NCI-H2227 (cell line): Measurements from ENCODE around the gene RRAGC.
A peak's percentile ranks its signal among the peaks of the same experiment; 100 is the strongest.
"Not testable (repeated sequence)": the region's sequence is repeated elsewhere in the genome, so short reads cannot be mapped to it uniquely, and the experiment has no call there.

ENCODE experiments used
- DNase-seq: peaks from one replicate; lab custom pipeline; 2025; ENCODE audit not compliant: unreplicated experiment; lab: John Stamatoyannopoulos, UW

RRAGC gene

DNA sequence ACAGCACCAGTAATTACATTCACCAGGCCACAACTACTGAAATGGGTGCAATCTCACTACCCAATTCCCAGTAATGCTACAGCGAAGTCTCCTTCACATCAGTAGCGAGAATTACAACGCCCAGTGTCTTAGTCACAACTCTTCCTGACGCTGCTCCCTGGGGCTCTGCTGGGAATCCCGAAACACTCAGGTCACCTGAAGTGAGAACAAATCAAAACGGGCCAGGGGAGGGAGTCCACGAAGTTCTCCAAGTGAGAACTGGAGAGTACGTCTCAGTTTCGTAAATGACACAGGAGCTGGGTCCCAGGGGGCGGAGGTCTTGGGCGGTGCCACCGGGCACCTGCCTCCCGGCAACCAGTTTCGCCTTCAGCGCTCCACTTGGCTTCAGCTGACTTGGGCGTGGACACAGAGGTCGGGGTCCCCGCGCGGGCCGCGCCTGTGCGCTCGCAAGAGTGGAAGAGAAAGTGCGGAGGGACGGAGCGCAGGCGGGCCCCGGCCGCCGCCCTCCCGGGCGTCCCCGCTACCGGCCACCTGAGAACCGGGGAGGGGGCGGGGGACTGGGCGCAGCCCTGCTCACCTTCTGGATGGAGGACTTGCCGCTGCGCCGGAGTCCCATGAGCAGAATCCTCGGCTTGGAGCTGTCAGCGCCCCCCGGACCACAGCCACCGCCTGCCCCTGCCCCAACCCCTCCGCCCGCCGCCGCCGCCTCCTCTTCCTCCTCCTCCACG, 575 bp downstream of the RRAGC start:
- peak; percentile 36 for DNase-seq

DNA sequence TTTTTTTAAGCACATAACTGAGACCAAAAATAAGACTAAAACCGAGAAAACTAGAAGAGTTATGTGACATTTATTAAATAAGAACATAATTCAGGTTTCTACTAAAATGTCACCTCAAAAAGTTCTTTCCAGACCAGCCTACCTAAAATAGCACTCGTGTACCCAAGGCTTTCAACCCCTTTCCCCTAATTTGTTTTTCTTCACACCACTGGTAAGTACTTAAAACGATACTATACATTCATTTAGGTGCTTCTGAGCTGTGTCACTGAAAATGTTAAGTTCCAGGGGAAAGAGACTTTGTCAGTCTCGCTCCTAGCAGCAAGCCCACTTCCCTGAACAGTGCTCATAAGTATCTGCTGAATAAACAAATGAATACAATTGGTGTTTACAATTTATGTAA, 6.8 kb downstream of the RRAGC start:
- DNase-seq, result no peak

DNA sequence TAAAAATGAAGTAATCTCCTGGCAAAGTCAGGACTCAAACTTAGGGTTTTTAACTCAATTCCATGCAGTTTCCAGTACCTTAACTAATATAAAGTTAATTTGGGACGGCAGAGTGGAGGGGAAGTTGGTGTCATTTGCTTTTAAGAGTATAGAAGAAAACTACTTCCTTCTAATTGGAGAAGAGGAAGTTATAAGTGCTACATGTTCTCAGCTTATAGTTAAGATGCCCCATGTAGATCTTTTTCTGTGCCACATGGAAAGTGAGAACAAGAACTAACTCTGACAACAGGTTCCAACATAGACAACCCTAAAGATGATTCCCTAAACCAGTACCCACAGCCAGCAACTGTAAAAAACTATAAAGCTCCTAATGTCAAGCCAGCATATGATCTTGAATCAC, 11.5 kb downstream of the RRAGC start:
- no peak for DNase-seq

DNA sequence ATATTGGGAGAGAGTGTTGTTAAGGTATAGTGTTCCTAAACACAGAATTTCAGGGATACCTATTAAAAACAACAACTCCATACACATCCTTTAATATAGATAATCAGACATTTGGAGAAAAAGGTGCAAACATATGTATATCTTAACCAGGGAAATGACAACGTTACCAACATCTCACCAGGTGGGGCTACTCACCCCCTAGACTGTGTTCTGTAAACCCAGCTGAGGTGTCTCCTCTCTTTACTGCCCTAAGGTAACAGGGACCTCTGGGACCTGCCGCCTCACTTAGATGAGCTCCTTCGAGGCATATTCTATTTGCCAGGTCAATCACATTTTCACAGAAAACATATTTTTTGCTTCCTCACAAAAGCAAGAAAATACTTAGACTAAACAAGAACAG, 13.4 kb downstream of the RRAGC start:
- DNase-seq, result no peak

DNA sequence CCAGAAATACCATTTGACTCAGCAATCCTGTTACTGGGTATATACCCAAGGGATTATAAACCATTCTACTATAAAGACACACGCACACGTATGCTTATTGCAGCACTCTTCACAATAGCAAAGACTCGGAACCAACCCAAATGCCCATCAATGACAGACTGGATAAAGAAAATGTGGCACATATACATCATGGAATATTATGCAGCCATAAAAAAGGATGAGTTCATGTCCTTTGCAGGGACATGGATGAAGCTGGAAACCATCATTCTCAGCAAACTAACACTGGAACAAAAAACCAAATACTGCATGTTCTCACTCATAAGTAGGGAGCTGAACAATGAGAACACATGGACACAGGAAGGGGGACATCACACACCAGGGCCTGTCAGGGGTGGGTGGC, 14.5 kb downstream of the RRAGC start:
- DNase-seq, result not testable (repeated sequence)

DNA sequence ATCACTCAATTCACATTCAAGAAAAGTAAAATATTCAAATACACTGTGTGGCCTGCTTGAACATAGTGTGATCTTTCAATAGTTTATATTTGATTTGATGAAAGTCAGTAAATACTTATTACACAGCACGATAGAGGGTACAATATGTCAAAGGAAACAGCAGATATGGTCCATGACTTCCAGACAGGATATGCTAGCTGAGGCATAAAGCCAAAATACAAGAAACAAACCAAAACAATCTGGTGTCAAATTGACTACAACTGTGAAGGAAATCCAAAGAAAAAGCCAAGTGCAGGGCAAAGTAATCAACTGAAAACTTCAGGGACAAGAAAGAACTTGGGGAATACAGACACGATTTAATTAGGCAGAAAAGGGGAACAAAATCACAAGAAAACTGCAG, 19.3 kb downstream of the RRAGC start:
- DNase-seq, result no peak

DNA sequence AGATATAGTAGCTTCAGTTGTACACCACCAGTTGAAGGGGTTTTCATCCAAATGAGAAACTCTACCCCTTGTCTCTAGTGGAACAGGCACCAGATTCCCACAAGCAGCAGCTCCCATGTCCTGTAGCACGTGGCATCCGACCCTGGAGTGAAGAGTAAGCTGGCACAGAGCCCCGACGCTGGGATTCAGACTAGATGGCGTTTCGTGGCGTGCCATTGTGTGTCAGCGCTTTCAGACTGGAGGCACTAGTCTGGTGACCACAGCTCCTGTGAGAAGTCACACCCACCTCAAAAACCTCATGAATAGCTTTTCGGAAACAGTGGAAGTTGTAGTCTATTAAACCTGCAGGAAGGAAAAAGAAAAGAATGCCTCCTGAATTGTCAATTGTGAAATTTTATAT, 20.2 kb downstream of the RRAGC start:
- DNase-seq, result no peak

DNA sequence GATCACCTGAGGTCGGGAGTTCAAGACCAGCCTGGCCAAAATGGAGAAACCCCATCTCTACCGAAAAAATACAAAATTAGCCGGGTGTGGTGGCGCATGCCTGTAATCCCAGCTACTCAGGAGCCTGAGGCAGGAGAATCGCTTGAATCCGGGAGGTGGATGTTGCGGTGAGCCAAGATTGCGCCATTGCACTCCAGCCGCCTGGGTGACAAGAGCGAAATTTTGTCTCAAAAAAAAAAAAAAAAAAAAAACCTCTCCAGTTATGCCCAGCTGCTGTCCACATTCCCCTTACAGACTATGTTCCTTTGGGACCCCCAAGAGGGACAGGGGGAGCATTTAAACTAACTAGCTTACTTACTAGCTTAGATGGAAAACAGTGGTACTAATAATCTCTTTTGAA, 23.3 kb downstream of the RRAGC start:
- not testable (repeated sequence) for DNase-seq

DNA sequence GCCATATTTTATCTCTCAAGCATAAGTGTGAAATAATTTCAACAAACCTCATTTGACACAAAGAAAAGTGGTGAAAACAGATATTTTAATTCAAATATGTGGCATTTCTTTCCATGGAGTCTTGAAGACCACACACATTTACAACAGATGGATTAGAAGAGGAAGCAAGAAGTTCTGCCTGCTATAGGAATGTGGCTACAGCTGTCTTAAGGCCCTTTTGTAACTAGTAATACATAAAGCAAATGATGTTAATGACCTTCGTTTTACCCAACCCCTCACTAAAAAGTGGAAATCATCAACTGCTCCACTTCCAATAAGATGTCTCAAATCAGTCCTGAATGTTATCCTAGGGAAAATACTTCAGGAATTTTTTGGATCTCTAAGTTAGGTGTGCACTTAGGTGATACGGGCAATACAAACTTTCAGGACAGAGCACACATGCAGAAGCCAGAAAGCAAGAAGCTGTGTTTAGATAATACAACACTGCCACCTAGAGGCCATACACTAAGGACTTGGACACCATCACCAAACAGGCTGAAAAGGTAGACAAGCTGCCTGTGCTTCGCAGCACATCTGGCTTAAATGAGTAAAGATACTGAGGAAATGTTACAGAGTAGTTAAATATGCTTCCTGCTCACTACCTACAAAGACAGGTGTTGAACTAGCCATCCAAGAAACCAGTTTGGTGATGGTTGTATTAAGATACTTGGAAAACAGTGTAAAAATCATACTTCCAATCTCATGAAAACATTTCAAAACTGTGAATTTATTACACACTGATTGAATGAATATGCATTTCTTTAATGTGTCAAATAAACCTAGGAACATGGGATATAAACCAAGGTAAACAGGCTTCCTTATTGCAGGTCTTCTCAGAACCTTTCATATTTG, 24.4 kb downstream of the RRAGC start:
- peak; percentile 90 for DNase-seq

DNA sequence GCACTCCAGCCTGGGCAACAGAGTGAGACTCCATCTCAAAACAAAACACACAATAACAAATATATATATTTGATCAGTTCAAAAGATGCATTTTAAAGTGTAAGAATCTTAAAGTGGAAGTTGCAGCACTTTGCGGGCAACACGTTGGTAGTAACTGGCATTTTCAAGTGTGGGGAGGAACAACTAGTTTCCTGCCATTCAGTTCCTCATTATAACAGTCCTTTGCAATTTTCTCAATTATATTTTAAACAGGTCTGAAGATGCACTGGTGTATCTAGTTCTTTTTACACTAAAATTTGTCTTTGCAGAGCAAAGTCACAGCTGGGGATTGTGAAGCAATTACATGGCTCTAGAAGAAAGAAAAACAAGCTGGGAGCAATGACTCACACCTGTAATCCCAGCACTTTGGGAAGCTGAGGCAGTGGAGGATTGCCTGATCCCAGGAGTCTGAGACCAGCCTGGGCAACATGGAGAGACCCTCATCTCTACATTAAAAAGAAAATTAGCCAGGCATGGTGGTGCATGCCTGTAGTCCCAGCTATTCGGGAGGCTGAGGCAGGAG, 25.3 kb downstream of the RRAGC start:
- no peak for DNase-seq

DNA sequence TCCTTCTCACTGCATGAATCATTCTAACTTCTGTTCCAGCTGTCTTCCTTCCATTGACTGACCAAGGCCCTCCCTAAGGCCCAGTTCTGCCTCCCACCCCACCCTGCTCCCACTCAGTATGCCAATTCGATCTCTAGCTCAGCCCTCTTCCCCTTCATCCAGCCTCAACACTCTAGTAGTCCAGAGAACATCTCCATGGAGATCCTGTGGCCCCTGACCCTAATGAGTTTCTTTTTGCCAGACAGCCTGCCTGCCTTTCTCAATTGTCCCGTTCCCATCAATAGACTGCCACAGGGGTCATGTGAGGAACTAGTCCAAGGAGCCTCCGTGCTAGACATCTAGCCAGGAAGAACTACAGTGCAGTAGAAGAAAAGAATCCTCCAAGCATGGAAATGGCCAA, 26.4 kb downstream of the RRAGC start:
- DNase-seq, result no peak

DNA sequence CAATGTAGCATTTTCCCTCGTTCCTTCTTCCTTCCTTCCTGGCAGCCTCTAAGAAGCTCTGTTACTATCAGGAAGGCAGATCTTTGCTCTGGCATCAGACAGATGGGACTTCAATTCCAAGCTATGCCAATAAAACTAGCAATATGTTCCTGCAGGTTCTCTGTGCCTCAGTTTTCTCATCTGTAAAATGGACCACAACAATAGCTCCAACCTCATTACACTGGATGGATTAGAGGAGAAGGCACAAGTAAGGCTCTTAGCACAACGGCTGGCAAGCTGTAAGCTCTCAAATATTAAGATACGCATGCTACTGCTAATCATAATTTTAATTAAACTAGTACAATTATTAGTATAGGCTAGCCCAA, 27.2 kb downstream of the RRAGC start:
- DNase-seq, result no peak

DNA sequence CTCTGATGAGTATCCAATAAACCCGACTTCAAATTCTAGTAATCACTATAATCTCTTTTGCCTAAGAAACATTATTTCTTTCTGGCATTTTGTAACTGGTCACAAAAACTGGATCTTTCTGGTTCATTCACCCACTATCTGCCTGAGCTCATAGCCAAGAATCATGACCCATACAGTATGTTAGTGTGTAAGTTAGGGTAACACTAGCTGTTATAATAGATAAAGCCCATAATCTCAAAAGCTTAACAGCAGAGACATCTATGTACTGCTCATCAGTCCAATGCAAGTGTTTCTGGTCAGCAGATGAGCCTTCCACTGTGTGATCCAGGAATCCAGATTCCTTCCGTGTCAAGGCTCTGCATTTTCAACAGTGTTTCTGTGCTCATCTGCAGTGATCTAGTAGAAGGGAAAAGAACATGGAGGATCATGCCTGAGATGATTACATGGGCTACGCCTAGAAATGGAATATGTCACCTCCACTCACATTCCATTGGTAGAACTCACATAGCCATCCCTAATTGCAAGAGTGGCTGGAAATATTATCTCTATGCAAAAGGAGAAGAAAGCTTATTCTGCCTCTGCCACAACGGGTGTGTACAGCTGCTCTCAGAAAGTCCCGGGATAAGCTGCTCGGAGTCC, 27.7 kb downstream of the RRAGC start:
- DNase-seq, result no peak

DNA sequence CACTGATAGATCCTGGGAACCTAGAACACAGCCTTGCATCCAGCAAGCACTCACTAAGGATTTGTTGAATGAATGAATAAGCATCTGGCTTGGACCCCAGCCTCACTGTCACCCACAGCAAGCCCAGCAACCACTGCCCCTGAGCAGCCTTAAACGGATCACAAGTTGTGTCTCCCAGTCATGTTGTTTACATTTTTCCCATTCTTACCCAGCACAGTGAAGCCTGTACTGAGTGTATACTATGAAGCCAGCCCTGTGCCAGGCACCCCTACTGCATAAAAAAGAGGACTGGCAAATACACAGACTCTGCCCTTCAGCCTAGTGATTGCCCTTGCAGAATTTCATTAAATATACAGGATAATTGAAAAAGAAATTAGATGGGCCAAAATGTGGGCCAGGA, 30.2 kb downstream of the RRAGC start:
- no peak for DNase-seq

DNA sequence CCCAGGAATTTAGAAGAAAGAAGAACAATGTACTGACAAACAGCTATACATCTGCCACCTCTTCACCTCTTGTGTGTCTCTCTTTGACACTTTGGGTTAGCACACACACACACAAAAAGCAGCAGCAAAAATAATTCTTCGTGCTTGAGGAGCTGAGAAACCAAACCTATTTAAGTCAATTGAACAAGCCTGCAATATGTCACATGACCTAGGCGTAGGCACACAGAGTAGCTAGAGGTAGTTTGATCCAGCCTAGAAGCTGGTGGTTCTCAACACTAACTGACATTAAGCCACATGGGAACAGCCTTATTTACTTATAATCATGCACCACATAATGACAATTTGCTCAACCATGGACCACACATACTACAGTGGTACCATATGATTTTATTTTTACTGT, 32.3 kb downstream of the RRAGC start:
- no peak for DNase-seq

DNA sequence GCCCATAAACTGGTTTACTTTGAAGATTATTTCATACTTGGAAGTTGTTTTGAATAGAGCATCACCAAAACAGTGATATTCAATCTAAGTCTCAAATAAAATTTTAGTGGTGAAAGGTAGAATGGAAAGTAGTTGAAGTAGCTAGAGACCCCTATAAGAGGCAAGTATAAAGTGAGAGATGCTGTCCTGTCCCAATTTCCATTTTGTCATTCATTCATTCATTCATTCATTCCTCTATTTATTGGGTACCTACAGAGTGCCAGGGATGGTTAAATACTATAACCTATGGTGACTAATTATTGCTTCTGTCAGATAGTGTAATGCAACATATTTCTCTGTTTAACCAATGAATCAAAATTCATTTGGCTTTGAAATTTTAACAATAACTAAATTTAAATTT, 32.7 kb downstream of the RRAGC start:
- DNase-seq, result no peak

DNA sequence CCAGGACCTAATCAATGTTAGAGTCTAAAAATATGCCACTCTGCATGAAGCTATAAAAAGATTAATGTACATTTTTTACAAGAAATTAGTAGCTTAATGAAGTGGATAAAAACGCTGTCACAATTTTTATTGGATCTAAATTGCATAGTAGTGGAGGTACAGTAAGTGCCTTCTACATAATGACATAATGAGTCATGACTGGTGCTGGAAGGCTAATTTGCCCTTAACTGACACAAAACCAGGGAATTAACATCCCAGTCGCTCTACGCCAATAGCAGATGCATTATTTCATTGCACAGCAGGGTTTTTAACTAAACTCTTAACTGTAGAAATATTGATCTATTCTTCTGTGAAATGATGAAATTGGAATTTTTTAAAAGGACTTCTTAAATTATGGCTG, 33.3 kb downstream of the RRAGC start:
- peak; percentile 49 for DNase-seq

DNA sequence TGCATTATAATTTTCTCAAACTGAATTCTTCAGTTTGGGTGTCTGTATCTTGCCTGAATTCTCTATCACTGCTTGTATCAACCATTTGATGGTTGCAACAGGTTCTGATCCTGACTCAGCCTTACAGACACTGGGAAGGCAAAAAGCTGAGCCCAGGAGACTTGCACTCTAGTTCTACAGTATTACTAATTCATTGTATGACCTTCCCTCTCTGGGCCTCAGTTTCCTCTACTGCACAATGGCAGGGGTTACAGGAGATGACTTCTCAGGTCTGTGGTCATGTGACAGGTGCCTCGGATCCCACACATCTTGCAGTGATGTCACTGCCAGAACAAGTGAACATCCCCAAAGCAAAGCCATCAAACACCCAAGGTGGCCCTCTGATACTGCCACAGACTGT, 38.7 kb downstream of the RRAGC start:
- DNase-seq, result no peak

DNA sequence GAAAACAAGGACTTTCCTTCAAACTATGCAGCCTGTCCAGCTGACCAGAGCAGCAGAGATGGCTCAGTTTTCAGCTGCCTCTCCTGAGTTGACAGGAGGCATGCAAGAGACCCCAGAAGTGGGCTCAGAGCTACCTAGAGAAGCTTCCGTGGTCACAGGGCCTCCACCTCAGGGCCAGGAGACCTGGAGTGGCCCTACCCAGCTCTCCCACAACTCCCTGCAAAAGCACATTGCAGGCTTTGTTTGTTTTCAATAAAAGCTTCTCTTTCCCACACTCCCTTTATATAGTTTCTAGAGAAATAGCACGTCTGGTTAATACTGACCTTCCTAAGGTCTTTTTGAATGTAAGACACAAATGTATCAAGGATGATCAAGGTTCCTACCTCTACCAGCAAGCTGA, 40.1 kb downstream of the RRAGC start:
- no peak for DNase-seq

DNA sequence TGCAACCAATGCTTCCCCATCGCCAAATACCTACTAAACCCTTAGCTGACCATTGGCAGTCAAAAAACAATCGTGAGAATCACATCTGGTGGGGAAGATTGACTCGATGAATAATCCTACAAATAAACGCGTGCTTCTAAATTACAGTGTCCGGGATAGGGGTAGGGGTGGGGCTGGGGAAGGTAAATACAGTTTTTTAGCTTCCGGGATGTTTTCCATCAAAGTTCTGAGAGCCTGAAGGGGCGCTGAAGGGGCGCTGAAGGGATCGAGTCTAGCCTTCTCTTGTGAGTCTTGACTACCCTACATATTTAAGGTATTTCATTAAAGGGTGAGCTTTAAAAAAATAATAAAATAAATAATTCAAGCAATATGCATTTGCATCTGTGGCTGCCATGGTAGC, 40.5 kb downstream of the RRAGC start:
- no peak for DNase-seq

DNA sequence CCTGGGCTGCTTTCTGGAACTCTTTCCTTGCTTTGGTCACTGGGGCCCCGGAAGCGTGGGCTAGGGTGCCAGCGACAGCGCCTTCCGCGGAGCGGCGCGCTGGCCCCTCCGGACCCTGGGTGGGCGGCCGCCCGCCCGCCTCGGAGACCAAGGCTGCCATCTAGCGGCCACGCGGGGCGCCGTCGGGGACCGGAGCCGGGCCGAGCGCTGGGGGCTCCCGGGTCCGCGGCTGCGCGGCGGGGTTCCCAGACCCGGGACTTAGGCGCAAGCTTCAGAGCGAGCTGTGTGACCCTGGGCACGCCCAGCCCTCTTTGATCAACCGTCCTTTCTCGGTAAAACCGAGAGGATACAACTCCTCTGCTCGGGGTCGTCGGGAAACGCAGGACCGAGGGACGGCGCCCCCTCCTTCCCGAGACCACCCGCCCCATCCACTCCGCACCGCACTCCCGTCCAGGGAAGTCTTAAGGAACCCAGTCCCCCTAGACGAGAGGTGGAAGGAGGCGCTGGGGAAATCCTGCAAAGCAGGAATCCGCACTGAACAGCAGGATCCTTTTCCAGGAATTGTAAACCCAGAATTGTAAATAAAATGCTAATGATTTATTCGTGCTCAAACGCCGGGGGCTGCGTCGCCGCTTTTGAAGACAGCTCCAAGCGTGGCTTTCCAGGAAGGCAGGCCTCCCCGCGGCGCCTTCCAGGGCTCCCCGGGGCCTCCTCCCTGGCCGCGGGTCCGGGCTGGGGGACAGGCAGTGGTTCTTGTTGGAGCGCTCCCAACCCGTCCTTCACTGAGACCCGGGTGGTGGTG, 41.2 kb downstream of the RRAGC start:
- DNase-seq, result peak; percentile 75
